Activated CD4-positive, alpha-beta T cell treated with anti-CD3 and anti-CD28 coated beads for 48 hours (primary cell): ENCODE data around the gene DMKN.
A peak's percentile ranks its signal among the peaks of the same experiment; 100 is the strongest.

Source experiments
- DNase-seq: peaks from one replicate; pipeline ENCODE4 v3.0.0-alpha.2; 2020

Gene DMKN

DNA sequence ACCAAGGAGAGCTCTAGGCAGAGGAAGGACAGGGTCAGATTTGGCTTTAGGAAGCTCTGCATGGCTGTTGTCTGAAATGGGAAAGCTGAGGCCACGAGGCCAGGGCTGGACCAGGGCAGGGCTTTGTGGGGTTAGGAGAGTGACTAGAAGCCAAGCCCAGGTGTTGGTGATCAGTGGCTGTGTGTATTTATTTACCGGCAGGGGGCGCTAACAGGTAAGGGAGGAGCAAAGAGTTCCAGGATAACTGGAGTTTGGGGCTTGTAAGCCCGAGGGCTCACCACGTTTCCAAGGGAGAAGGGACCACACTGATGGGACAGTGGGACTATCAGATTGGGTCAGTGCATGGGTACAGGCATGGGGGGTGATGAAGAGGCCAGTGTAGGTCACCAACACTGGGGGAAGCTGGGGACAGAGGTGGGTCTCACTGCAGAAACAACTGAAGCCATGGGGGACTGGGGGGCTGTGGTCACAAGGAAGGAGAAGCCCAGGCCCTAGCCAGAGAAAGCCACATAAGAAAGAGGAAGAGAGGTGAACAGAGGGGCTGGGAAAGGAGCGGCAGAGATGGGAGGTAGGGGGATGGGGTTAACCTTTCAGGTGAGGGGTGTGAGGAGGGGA, 35.8 kb upstream of the DMKN start:
- peak; percentile 67 for DNase-seq

DNA sequence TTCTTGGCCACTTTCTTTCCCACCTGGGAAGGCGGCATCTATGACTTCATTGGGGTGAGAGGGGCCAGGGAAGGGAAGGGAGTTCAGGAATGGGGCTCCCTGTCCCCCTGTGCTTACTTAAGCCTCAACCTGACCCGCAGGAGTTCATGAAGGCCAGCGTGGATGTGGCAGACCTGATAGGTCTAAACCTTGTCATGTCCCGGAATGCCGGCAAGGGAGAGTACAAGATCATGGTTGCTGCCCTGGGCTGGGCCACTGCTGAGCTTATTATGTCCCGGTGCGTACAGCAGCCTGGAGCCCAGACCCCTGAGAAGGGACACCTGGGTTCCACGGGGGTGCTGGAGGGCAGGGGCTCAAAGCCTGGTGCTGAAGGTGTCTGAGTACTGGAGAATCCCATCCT, 33.1 kb upstream of the DMKN start:
- no peak for DNase-seq

DNA sequence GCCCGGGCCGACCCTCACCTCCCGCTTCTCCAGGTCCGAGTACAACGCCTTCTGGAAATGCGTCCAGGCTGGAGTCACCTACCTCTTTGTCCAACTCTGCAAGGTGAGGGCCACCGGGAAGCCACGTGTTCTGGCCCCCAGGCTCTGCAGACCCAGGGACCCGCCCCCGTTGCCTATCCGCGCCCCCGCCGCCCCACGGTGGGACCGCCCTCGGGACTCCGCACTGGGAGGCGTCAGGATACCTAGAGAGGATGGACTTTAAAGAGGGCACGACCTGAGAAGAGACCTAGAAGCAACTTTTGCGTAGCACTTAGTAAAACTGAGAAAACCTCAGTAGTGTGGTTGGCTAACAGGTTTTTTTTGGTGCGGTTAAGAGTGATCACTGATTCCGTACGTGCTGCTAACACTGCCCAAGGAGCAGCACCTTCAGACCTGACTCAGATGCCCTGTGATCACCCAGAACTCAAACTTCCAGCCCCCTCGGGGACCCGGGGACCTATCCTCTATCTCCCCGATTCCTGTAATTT, 32.5 kb upstream of the DMKN start:
- peak; percentile 82 for DNase-seq

DNA sequence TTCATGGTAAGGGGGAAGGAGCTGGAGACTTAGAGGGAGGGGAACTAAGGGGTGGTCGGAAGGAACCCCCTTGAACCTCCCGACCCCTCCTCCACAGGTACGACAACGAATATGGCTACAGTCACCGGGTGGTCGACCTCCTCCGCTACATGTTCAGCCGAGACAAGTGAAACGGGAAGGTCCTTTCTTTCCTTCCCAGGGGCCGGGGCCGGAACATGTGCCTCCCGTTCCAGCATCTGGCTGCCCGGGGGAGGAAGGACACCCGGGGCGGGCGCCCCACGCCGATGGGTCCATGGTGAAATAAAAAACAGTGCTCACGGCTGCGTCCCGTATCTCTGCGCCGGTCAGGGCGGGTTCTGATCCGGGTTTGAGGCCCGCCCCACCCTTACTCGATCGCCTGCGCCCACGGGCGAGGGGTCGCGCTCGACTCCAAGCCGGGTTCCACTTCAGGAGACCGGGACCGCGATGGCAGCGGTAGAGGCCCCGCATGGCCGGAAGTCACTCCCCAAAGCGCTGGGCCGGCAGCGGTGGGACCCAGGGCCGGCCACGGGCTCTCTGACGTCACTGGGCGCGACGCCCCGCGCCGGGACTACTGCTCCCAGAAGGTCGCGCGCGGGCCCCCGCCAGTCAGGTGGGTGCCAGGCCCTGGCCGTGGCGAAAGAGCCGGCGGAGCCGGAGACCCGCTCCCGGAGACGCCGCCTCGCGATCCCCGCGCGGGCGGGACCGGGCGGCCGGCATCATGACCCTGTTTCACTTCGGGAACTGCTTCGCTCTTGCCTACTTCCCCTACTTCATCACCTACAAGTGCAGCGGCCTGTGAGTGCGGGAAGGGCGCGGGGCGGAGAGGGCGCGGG, 31.8 kb upstream of the DMKN start, which contains the start of gene TMEM147:
TSS of gene TMEM147 (plus strand) at position 626 of the 854 bp plus-strand sequence. CDS start at position 740, 114 bp downstream.
- DNase-seq: peak; percentile 90

DNA sequence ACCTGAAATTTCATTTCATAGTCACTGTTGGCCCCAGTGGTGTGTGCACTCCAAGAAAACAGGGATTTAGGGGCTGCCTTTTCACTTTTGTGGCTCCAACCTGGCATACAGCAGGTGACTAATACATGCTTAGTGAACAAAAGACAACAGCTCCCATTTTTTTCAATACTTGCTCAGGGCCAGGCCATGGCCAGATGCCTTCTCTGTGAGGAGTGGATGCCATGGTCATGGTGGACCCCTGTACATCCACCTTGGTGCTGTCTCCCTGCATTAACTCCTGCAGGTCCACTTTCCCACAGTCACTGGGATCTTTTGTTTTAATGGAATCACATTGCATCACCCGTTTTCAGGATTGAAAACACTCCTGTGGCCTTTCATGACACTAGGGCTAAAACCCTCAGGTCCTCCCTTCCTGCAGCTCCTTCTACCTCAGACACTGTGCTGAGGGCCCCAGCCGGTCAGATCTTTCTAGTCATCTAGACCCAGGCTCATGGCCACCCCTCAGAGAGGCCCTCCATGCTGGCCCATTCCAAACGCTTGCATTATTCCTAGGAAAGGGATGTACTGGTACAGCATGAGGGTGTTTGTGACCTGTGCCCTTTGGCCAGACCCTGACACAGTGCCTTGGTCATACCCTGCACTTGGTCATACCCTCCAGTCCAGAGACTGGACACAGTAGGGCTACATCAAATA, 30.8 kb upstream of the DMKN start:
- no peak for DNase-seq

DNA sequence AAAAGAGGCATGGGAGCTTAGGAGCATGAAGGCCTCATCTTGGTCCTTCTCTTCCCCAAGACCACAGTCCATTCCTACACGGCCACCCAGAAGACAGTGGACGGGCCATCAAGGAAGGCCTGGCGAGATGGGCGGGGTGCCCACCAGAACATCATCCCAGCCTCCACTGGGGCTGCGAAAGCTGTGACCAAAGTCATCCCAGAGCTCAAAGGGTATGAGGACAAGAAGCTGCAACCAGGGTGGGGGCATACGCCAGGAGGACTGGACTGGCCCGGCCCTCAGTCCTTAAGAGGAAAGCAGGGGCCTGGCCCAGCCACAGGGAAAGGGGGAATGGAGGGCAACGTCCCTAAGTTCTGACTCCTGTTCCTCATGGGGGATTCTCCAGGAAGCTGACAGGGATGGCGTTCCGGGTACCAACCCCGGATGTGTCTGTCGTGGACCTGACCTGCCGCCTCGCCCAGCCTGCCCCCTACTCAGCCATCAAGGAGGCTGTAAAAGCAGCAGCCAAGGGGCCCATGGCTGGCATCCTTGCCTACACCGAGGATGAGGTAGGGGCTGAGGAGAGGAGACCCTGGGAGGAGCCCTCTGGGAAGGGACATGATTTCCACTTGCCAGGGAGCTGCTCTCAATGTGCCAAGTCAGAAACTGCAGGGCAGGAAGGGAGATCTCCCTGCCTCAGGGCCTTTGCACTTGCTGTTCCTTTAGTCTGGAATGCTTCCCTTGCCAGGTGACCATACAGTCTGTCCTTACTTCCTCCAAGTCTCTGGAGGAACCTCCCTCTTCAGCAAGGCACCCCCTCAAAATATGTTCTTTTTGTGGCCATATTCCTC, 30.0 kb upstream of the DMKN start:
- no peak for DNase-seq

DNA sequence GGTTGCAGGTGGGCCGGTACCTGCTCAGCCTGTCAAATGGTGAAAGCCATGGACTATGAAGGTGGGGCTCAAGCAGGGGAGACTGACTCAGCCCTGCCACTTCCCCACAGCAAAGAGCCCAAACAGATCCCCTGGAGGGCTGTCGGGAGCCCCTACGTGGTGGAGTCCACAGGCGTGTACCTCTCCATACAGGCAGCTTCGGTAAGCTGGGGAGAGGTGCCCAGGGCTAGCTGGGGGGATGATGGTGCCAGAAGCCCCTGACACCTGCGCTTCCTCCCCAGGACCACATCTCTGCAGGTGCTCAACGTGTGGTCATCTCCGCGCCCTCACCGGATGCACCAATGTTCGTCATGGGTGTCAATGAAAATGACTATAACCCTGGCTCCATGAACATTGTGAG, 28.8 kb upstream of the DMKN start:
- DNase-seq: no peak

DNA sequence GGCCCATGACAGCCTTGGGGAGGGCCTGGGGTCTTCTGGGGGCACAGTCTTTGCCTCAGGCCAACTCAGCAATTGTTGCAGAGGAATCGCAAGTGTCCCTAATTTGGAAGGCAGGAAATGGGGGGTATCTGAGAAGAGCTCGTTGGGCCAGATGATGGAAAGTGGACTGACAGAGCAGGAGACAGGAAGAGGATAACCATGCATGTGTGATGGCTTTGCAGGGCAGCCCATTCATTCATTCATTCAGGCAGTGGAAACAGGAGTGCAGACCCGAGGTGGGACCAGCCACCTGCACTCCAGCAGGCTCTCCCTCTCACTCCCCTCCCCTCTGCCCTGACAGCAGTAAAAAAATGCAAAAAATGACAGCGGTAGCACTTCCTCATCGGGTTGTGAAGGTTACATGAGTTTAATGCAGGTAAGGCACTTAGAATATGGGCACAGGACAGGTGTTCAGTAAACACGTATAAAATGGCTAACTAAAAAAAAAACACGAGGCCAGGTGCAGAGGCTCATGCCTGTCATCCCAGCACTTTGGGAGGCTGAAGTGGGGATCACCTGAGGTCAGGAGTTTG, 27.0 kb upstream of the DMKN start:
- no peak for DNase-seq

DNA sequence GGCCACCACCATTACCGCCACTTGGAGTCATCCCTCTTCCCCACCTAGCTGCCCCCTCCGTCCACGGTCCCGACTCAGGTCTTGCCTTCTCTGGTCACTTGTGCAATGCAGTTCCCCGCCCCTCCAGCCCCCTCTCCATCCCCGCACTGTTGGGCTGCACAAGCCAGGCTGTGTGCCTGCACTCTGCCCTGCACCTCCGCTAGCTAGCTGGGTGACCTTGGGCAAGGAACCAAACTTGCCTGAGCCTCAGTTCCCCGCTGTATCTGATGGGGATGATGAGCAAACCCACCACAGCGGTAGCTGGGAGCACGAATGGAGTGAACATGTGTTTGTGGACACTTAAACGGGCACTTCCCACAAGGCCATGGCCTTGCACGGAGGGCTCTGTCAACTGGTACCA, 26.4 kb upstream of the DMKN start:
- DNase-seq: no peak

DNA sequence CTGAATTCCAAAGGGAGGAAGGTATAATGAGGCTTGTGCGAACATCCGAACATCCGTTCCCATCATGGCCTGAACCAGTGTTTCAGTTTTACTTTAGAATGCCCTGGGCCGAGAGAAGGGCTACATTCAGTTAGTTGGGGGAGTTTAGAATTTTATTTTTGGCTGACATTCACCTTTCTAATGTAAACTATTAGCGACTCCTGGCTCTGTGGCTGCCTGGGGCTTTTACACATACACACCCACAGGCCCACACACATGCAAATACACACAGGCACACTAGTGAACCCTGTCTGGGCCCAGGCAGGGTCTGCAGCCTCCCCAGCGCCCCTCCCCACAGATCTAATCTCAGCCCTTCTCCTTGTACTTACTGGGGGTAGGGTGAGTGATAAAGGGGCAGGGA, 25.9 kb upstream of the DMKN start:
- DNase-seq: no peak

DNA sequence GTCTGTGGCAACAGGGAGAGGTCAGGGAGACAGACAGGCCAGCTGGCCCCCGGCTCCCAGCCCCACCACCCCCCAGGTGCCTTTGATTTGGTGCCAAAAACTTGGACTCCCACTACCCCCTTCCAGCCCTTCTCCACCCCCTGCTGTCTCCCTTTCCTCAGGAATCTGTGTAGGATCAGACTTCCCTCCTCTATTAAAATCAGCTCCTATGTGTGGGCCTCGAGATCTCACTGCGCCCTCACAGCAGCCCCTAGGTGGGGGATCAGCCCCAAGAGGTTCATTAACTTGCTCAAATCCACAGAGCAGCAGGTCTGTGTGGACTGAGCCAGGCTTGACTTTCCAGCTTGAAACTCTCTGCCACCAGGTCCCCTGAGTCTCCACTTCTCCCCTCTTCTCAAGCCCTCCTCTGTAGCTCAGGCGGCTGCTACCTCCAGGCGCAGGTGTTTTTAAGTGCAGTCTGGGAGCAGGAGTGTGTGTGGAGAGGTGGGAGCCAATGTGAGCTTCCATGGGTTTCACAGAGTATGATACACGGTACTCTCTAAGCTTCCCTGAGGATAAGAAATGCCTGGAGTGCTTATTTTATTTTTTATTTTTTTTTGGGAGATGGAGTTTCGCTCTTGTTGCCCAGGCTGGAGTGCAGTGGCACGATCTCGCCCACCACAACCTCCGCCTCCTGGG, 21.5 kb upstream of the DMKN start:
- DNase-seq: no peak

DNA sequence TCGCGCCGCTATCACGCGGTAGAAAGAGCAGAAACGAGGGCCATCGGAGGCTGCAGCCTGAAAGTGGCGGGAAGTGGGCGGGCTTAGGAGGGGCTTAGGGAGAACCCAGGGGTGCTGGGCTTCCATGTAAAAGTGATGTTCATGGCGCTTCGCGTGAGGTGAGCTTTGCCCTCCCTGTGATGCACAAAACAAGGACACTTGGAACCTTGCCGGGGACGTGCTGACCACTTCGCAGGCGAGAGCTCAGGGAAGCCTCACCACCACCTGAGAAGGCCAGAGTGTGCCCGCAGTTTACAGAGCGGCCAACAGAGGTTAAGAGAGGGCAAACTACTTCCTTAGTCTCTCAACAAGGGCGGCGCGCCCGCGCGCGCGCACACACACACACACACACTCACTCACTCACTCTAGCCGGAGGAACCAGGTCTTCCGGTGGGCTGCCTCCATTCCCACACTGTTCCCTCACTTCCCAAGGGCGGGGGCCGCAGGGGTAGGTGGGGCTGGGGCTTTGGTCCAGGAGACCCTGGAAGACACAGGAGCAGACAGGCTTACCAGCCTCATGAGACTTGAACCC, 20.5 kb upstream of the DMKN start:
- DNase-seq: peak; percentile 56

DNA sequence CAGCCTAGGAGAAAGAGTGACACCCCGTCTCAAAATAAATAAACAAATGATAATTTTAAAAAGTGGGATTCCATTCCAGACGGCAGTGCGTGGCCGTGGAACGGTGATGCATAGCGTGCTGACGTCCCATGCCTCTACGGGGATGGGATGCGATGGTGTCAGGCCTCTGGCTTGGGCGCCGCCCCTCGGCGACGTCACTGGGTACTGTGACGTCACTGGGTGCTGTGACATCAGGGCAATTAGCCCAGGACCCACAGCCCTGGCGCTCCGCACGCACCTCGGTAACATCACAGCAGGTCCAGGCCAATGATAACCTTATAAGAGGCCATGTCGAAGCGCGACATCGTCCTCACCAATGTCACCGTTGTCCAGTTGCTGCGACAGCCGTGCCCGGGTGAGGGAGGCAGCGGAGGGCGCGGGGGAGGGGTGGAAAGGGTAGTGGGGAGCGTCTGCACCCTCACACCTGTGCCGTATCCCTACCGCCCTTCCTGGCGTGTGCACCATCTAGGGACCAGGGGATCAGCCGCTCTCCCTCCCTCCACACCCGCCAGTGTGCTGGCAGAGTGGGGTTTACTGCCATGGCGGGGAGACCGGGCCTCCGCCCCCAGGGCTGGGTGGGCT, 19.9 kb upstream of the DMKN start, which contains the start of gene GAPDHS:
TSS of gene GAPDHS (plus strand) at position 256 of the 621 bp plus-strand sequence. CDS start at position 328, 72 bp downstream.
- DNase-seq: no peak

DNA sequence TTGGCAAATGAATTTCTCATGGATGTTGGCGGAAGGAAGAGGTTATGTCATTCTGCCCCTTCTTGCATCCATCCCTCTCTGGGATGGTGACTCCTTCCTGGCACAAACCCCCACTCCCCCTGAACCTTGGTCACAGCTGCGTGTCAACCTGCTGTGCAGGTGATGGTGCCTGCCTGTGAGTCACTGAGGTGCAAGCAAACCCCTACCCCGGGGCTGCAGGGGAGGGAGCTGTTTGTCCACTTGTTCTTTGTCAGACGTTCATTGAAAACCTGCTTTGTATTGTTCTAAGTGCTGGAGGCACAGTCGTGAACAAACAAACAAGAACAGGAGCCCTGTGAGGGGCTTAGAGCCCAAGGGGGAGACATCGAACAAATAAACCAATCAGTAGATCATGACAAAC, 17.8 kb upstream of the DMKN start:
- DNase-seq: no peak

DNA sequence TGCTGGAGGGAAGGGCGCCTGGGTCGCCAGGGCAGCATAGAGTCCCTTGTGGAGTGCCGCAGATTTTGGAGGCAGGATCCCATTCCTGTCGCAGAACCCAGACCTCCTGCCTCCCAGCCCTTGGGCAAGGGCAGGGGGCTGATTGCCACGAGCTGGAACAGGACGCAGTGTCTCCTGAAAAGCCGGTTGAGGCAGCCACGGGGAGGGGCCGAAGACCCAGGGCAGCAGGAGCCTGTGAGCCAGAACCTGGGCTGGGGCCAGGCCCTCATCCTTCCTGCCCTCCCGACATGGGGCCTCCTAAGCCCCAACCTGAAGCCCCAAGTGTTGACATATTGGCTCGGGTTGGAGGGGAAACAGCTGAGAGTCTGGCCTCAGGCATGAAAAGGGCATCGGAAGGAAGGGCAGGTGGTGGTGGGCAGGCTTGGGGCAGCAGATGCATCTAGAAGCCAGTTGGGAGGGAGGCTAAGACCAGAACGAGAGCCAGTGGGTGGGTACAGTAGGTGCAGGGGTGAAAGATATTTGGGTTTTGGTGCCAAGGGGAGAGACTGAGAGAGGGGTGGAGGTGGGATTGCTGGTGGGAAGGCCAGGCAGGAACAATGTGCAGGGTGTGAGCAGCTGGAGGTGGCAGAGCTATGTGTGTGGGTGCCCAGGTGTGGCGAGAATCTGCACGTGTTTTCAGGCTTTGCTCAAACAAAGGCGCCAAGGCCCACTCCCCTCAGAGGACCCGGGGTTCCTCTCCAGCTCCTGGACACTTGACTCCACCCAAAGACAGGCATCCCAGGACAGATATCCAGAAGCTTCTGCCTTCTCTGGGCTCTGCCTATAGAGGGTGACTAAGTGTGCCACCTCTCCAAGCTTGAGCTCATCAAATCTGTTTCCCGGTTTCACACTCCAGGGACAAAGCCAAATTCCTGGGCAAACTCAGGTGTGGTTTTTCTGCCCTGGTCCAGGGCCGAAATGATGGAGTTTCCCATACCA, 16.1 kb upstream of the DMKN start:
- no peak for DNase-seq

DNA sequence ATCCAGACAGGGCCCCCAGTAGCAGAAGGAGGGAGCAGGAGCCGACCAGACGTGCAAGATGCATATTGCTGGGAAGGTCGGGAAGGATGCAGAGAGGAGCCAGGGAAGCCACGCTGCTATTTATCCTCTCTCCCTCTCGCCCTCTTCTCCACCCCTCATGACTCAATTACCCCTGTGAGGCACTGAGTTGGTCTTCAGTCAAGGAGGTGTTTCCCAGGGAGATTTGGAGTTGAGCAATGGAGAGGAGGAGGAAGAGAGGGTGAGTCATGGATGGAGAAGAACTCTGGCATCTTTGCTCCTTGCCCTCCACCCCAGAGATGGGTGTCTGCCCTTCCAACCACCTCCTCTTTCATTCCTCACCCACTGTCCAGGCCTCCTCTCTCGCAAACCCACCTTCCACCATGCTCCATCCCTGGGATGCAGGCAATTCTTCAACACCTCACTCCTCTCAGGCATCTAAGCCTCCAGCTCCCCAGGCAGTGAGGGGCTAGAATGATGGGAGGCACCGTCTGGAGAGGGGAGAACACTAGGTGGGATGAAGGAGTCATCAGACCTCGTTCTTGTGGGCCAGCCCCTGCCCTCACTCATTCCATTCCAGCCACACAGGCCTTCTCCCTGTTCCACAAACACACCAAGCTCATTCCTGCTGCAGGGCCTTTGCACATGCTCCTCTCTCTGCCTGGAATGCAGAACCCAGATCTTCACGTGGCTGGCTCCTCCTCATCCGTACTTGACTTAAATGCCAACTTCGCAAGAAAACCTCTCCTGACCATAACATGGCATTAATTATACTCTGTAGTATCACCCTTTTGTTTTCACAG, 15.0 kb upstream of the DMKN start, which contains the start of gene SBSN:
TSS of gene SBSN (minus strand) at position 94 of the 821 bp plus-strand sequence. CDS start at position 64, 30 bp downstream.
- DNase-seq: no peak

DNA sequence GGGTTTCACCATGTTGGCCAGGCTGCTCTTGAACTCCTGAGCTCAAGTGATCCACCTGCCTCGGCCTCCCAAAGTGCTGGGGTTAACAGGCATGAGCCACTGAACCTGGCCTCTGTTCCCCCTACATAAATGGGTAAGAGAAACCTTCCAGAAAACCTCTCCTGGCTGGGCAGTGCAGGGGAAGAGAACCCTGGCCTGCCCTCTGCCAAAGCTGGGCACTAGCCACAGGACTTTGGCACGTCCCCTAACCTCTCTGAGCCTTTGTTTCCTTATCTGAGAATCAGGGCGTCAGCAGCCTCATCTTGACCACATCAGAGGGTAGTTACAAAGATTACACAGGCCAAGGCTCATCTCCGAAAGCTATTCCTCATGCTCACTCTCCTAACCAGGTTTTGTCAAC, 12.4 kb upstream of the DMKN start:
- DNase-seq: no peak

DNA sequence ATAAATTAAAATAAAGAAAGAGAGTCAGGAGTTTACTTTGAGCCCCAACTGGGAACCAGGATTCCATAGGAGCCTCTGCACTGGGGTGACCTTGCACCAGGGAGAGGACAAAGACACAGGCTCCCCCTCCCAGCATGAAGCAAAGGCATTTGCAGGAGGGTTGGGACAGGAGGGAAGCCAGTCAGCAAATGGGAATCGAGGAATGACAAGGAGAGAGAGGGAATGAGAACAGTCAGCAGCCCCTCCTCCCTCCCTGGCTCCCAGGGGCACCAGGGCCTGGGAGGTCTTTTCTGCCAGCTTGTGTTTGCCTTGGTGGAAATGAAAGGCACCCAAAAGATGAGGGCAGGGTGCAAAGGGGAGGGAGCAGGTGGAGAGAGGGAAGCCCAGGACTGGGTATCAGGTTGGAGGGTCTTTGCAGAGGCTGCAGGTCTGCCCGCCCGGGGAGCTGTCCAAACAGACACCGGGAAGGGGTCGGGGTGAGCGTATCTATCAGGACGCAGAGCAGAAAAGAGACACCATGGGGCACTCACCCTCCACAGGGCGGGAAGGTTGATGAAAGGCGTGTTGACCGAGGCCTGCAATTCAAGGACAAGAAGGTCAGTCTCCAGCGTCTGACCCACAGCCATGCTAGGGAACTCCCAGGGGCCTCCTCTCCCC, 10.9 kb upstream of the DMKN start:
- no peak for DNase-seq
